ENCODE results near the gene YWHAG. TPM values are rescaled to one million over a fixed set of nuclear protein-coding genes. Genes with fewer than 3 reads are reported as not detected.

Gene YWHAG
- total and polyA plus RNA-seq, 9 of the 15 experiments (the other 6 are each of a cell fraction or from before 2014, with no cell fraction given): 30.4 to 246 (median 94.5) TPM

- TF ChIP-seq ZNF512 (tag; IDR thresholded peaks at IDR 0.05) (no peak), NRF1 (conservative IDR thresholded peaks at IDR 0.05 in 1 of 2, IDR thresholded peaks at IDR 0.05 in 1 of 2) (no peak), THAP12 (CRISPR knock-in tag; IDR thresholded peaks at IDR 0.05) (no peak), NR4A1 (CRISPR knock-in tag; IDR thresholded peaks at IDR 0.05) (no peak), NR4A1 (tag; IDR thresholded peaks at IDR 0.05) (peak; percentile 89), ZNF3 (CRISPR knock-in tag; IDR thresholded peaks at IDR 0.05) (no peak), EP400 (IDR thresholded peaks at IDR 0.05) (no peak), GABPB2 (CRISPR knock-in tag; conservative IDR thresholded peaks at IDR 0.05) (no peak), SPI1 (IDR thresholded peaks at IDR 0.05; ENCODE audit: borderline replicate concordance, low read depth, low read length) (no peak), SLC30A9 (CRISPR knock-in tag; IDR thresholded peaks at IDR 0.05) (no peak), ZFPM2 (CRISPR knock-in tag; IDR thresholded peaks at IDR 0.05) (no peak), NCOR1 (IDR thresholded peaks at IDR 0.05) (no peak), NFRKB (IDR thresholded peaks at IDR 0.05; ENCODE audit: low read depth) (0 out of 2 replicates have a peak, but pooled peaks have one; percentile 69), HMG20B (CRISPR knock-in tag; IDR thresholded peaks at IDR 0.05) (no peak), ZNF217 (CRISPR knock-in tag; IDR thresholded peaks at IDR 0.05) (no peak), STAG1 (CRISPR knock-in tag; IDR thresholded peaks at IDR 0.05; ENCODE audit: borderline replicate concordance) (no peak), ZNF592 (IDR thresholded peaks at IDR 0.05) (peak; percentile 46), NFE2 (IDR thresholded peaks at IDR 0.05; ENCODE audit: low read depth) (no peak), ZNF75A (CRISPR knock-in tag; IDR thresholded peaks at IDR 0.05) (no peak), RBM17 (IDR thresholded peaks at IDR 0.05; ENCODE audit: borderline replicate concordance, low read depth, low read length) (no peak), KDM5B (IDR thresholded peaks at IDR 0.05; ENCODE audit: insufficient replicate concordance, low read depth, low read length) (no peak), RBM25 (IDR thresholded peaks at IDR 0.05; ENCODE audit: low read depth, low read length, severe bottlenecking) (peak; percentile 9), ZNF780A (CRISPR knock-in tag; IDR thresholded peaks at IDR 0.05) (no peak), ZNF253 (CRISPR knock-in tag; conservative IDR thresholded peaks at IDR 0.05) (no peak)
These were observed 21.8 kb upstream of the YWHAG start (continued) for GRCh38 chr7:76380623-76380966.
